GM19023 (cell line): Measurements from ENCODE around the gene NUDT1.

ENCODE experiments used
- ATAC-seq: cut with Tn5 transposase; IDR thresholded peaks from one replicate; pipeline ENCODE4 v1.9.1; 2021; ENCODE audit warnings: mild to moderate bottlenecking, moderate library complexity; ENCODE audit not compliant: unreplicated experiment

The NUDT1 gene

GRCh38 chr7:2241580-2242540 is at the start of gene NUDT1, which contains the start of gene MRM2:
Gene NUDT1, plus strand, starts transcription at chr7:2242226. Its CDS starts 2,349 bp downstream, at chr7:2244575.
Gene MRM2, minus strand, starts transcription at chr7:2242205. Its CDS starts 36 bp downstream, at chr7:2242169.
- peak; percentile 76 for ATAC-seq

- ATAC-seq: no peak
Measured at GRCh38 chr7:2192831-2193534, 49.0 kb upstream of the NUDT1 start.

- ATAC-seq: no peak
Measured at GRCh38 chr7:2193575-2194305, 48.3 kb upstream of the NUDT1 start.

- no peak for ATAC-seq
Measured at GRCh38 chr7:2195400-2196246, 46.4 kb upstream of the NUDT1 start.

GRCh38 chr7:2196381-2197378 is 45.3 kb upstream of the NUDT1 start:
- ATAC-seq: no peak

GRCh38 chr7:2197436-2198155 is 44.4 kb upstream of the NUDT1 start:
- ATAC-seq: no peak

GRCh38 chr7:2198206-2198605 is 43.8 kb upstream of the NUDT1 start:
- ATAC-seq: no peak

- ATAC-seq: no peak
Measured at GRCh38 chr7:2198760-2199159, 43.3 kb upstream of the NUDT1 start.

- ATAC-seq: no peak
Measured at GRCh38 chr7:2199528-2199927, 42.5 kb upstream of the NUDT1 start.

- no peak for ATAC-seq
Measured at GRCh38 chr7:2199956-2200583, 42.0 kb upstream of the NUDT1 start.

GRCh38 chr7:2200584-2200980 is 41.4 kb upstream of the NUDT1 start:
- no peak for ATAC-seq

GRCh38 chr7:2201128-2201527 is 40.9 kb upstream of the NUDT1 start:
- no peak for ATAC-seq

- ATAC-seq: no peak
Measured at GRCh38 chr7:2201686-2202360, 40.2 kb upstream of the NUDT1 start.

GRCh38 chr7:2202361-2202761 is 39.7 kb upstream of the NUDT1 start:
- no peak for ATAC-seq

- no peak for ATAC-seq
Measured at GRCh38 chr7:2202901-2203765, 38.9 kb upstream of the NUDT1 start.

- ATAC-seq: no peak
Measured at GRCh38 chr7:2203766-2204300, 38.2 kb upstream of the NUDT1 start.
